NT2/D1 (cell line): ENCODE measurements around the gene THAP3.

Source experiments
- SUZ12 ChIP-seq: IDR thresholded peaks from 2 replicates; pipeline ENCODE4 v1.6.1; 2011; ENCODE audit not compliant: insufficient read length, insufficient read depth; ENCODE audit errors: extremely low read depth
- YY1 ChIP-seq: IDR thresholded peaks from 2 replicates; pipeline ENCODE4 v1.6.1; 2011; ENCODE audit not compliant: insufficient read length, insufficient read depth
- ZNF274 ChIP-seq: IDR thresholded peaks from 2 replicates; pipeline ENCODE4 v1.6.1; 2011; ENCODE audit warnings: mild to moderate bottlenecking, low read depth, low read length

DNA sequence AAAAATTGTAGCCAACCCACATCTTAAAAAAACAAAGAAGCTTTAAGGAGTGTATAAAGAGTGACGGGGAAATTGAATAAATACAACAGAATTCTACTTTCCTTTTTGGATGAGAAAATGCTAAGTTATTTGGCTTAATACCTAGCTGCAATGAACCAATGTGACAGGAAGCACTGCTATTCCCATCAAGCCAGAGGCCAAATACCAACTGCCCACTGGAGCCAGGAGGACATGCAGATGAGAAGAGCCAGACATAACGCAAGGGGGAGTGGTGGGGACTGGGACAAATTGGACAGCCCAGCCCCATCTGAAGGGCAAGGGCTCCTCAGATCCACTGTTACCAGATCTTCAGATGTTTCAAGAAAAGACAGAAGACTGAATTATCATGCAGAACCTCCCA is 51.3 kb downstream of the THAP3 start:
- TF ChIP-seq SUZ12 = no peak
- no peak for TF ChIP-seq ZNF274
- no peak for TF ChIP-seq YY1
